Neural progenitor cell (in vitro differentiated cells): ENCODE measurements around the gene IFRD2. TPM values are rescaled to one million over a fixed set of nuclear protein-coding genes. Genes with fewer than 3 reads are reported as not detected.
"Not testable (repeated sequence)": the region's sequence is repeated elsewhere in the genome, so short reads cannot be mapped to it uniquely, and the experiment has no call there.

Experiments
- DNase-seq: peaks from one replicate; pipeline ENCODE4 v3.0.0-alpha.2; 2016; ENCODE audit warnings: low spot score
- H2AFZ ChIP-seq: fragments of 200-600 bp; sonication (generic); replicated peaks from 2 replicates; pipeline ENCODE4 v1.6.1; 2016; ENCODE audit warnings: antibody characterized with exemption
- H3F3A ChIP-seq: fragments of 200-600 bp; sonication (generic); 2 replicates; pipeline ENCODE4 v1.6.1; 2016; ENCODE audit warnings: antibody characterized with exemption, low read depth
- H3K27ac ChIP-seq: fragments of 200-600 bp; sonication (generic); 2 replicates; pipeline ENCODE4 v1.5.1; 2016; ENCODE audit warnings: mild to moderate bottlenecking
- H3K27me3 ChIP-seq: fragments of 200-600 bp; sonication (generic); 2 replicates; pipeline ENCODE4 v1.6.1; 2016; ENCODE audit warnings: mild to moderate bottlenecking, moderate library complexity
- H3K36me3 ChIP-seq: fragments of 200-600 bp; sonication (generic); 2 replicates; pipeline ENCODE4 v1.5.1; 2016
- H3K4me1 ChIP-seq: fragments of 200-600 bp; sonication (generic); 2 replicates; pipeline ENCODE4 v1.6.1; 2016; ENCODE audit warnings: mixed run types
- H3K4me2 ChIP-seq: fragments of 200-600 bp; sonication (generic); 2 replicates; pipeline ENCODE4 v1.6.1; 2016
- H3K4me3 ChIP-seq: fragments of 200-600 bp; sonication (generic); 2 replicates; pipeline ENCODE4 v1.5.1; 2016
- H3K79me2 ChIP-seq: fragments of 200-600 bp; sonication (generic); 2 replicates; pipeline ENCODE4 v1.6.1; 2016; ENCODE audit warnings: low read depth
- H3K9ac ChIP-seq: fragments of 200-600 bp; sonication (generic); 2 replicates; pipeline ENCODE4 v1.6.1; 2016
- H3K9me3 ChIP-seq: fragments of 200-600 bp; sonication (generic); 2 replicates; pipeline ENCODE4 v1.5.1; 2016; ENCODE audit warnings: low read depth
- H4K20me1 ChIP-seq: fragments of 200-600 bp; sonication (generic); 2 replicates; pipeline ENCODE4 v1.6.1; 2016; ENCODE audit warnings: low read depth
- H3K27ac Mint-ChIP-seq: 3 replicates; pipeline ENCODE4 v1.8.0; 2021; ENCODE audit warnings: mixed read lengths
- H3K27me3 Mint-ChIP-seq: 2 replicates; pipeline ENCODE4 v1.8.0; 2022; ENCODE audit warnings: low read depth, mild to moderate bottlenecking, inconsistent platforms, moderate library complexity, mixed read lengths; ENCODE audit not compliant: insufficient read depth
- H3K36me3 Mint-ChIP-seq: 3 replicates; pipeline ENCODE4 v1.8.0; 2021; ENCODE audit warnings: mixed read lengths
- H3K4me1 Mint-ChIP-seq: 3 replicates; pipeline ENCODE4 v1.8.0; 2021; ENCODE audit warnings: mixed read lengths
- H3K4me3 Mint-ChIP-seq: 3 replicates; pipeline ENCODE4 v1.8.0; 2021; ENCODE audit warnings: mild to moderate bottlenecking, moderate library complexity, mixed read lengths
- H3K9me3 Mint-ChIP-seq: 3 replicates; pipeline ENCODE4 v1.8.0; 2020; ENCODE audit warnings: mixed read lengths
- EZH2 ChIP-seq: fragments of 200-600 bp; sonication (generic); IDR thresholded peaks from 2 replicates; pipeline ENCODE4 v1.6.1; 2017; ENCODE audit warnings: antibody characterized with exemption, mild to moderate bottlenecking, moderate library complexity
- EZH2phosphoT487 ChIP-seq: fragments of 200-600 bp; sonication (generic); IDR thresholded peaks from 2 replicates; pipeline ENCODE4 v1.6.1; 2017; ENCODE audit warnings: antibody characterized with exemption
- total RNA-seq: library from RNA; depleted of rRNA; stranded (reverse); fragments of >200 nt; gene quantifications from 2 replicates; pipeline ENCODE4 v1.2.3, GENCODE V29; 2015; ENCODE audit warnings: low replicate concordance
- TF ChIP-seq, protein P1 (sequence below): fragments of 200-600 bp; sonication (generic); IDR thresholded peaks from 2 replicates; pipeline ENCODE4 v1.5.1; 2017; ENCODE audit warnings: antibody characterized with exemption, mild to moderate bottlenecking

The IFRD2 gene
- total RNA-seq, 1 donor from 2014 or later = 26.4 TPM

DNA sequence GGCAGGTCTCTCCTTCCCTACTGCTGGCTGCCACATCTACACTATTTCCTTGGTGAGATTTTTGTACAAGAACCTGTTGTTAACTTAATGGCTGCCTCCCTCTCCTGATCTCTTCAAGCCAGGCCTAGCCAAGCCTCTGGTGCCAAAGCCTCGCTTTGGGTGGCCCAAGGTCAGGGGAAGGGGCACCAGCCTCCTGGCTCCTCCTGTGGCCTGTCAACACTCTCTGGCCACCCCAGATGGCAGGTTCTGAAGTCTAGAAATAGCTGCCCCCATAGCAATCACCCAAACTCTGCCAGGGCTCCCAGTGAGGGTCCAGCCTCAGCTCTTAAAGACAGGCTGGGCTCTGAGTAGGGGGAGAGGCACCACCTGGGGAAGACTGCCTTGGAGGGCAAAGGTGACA is 5.0 kb downstream of the IFRD2 start:
- Histone ChIP-seq H3K36me3 (no peaks in the 10 kb centered on the region), H2AFZ (no peak overlapping the region), H3K4me1 (peaks cover 8% of the 10 kb centered on the region), H3K27me3 (no peaks in the 10 kb centered on the region), H3K27ac (no peak overlapping the region), H3K9me3 (no peaks in the 10 kb centered on the region), H3F3A (peaks cover 4% of the 10 kb centered on the region), H3K4me2 (no peak overlapping the region), H4K20me1 (no peaks in the 10 kb centered on the region), H3K4me3 (no peak overlapping the region), H3K9ac (no peak overlapping the region), H3K79me2 (peaks cover 12% of the 10 kb centered on the region)
- Mint-ChIP-seq H3K27ac (no peak overlapping the region), H3K36me3 (peaks cover 2% of the 10 kb centered on the region), H3K4me3 (no peak overlapping the region), H3K27me3 (peaks cover 9% of the 10 kb centered on the region), H3K9me3 (no peaks in the 10 kb centered on the region), H3K4me1 (peaks cover 10% of the 10 kb centered on the region)
- TF ChIP-seq EZH2 = no peak
- TF ChIP-seq, protein P1, sequence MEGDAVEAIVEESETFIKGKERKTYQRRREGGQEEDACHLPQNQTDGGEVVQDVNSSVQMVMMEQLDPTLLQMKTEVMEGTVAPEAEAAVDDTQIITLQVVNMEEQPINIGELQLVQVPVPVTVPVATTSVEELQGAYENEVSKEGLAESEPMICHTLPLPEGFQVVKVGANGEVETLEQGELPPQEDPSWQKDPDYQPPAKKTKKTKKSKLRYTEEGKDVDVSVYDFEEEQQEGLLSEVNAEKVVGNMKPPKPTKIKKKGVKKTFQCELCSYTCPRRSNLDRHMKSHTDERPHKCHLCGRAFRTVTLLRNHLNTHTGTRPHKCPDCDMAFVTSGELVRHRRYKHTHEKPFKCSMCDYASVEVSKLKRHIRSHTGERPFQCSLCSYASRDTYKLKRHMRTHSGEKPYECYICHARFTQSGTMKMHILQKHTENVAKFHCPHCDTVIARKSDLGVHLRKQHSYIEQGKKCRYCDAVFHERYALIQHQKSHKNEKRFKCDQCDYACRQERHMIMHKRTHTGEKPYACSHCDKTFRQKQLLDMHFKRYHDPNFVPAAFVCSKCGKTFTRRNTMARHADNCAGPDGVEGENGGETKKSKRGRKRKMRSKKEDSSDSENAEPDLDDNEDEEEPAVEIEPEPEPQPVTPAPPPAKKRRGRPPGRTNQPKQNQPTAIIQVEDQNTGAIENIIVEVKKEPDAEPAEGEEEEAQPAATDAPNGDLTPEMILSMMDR = no peak
- no peak for TF ChIP-seq EZH2phosphoT487
- peak; percentile 1 for DNase-seq

DNA sequence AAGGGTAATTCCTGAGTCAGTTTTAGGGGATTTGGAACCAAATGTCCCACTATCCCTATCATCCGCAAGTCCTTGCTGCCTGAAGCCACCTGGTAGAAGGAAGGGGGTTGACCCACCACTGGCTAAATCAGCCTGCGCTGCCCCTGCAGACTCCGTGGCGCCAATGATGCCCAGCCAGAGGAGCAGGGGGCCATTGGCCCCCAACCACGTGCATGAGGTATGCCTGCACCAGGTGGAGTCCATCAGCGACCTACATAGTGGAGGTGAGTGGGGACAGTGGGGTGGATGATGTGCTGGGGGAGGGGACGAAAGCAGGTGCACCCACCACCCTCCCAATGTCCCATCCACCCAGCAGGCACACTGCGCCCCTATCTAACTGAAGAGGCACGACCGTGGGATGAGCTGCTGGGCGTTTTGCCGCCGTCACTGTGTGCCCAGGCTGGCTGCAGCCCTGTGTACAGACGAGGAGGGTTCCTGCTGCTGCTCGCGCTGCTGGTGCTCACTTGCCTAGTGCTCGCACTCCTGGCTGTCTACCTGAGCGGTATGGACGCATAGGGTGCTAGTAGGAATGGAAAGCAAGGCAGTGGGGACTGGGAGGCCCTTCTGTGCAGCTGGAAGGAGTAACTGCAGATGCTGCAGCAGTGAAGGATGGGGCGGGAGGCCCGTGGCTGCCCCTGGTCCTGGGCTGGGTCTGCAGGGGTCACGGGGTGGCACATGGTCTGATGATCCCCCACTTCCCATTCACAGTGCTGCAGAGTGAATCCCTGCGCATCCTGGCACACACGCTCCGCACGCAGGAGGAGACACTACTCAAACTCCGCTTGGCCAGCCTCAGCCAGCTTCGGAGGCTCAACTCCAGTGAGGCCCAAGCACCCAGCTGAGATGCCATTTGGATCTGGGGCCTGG is 5.7 kb downstream of the IFRD2 start:
- Histone ChIP-seq H3K9ac (no peak overlapping the region), H4K20me1 (no peaks in the 10 kb centered on the region), H3K4me2 (no peak overlapping the region), H3K4me3 (no peak overlapping the region), H2AFZ (no peak overlapping the region), H3K27me3 (no peaks in the 10 kb centered on the region), H3K36me3 (no peaks in the 10 kb centered on the region), H3K9me3 (no peaks in the 10 kb centered on the region), H3K4me1 (peaks cover 6% of the 10 kb centered on the region), H3K27ac (no peak overlapping the region), H3K79me2 (peaks cover 7% of the 10 kb centered on the region), H3F3A (peaks cover 4% of the 10 kb centered on the region)
- peaks cover 10% of the 10 kb centered on the region for H3K4me1 Mint-ChIP-seq
- no peak overlapping the region for H3K27ac Mint-ChIP-seq
- H3K9me3 Mint-ChIP-seq = no peaks in the 10 kb centered on the region
- peaks cover 2% of the 10 kb centered on the region for H3K36me3 Mint-ChIP-seq
- TF ChIP-seq EZH2phosphoT487 (no peak), EZH2 (no peak)
- TF ChIP-seq, protein P1 = no peak
- peaks cover 9% of the 10 kb centered on the region for H3K27me3 Mint-ChIP-seq
- no peak overlapping the region for H3K4me3 Mint-ChIP-seq
- DNase-seq = no peak

DNA sequence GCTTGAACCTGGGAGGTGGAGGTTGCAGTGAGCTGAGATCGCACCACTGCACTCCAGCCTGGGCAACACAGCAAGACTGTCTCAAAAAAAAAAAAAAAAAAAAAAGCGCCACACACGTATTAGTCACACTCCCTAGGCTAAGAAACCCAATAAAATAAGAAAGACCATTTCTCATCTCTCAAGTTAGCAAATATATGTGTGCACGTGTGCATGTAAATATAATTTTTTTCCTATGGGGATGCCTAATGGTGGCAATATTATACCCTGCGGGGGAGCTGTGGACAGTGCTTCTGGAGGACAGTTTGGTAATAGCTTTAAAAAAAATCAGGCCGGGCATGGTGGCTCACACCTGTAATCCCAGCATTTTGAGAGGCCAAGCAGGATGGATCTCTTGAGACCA is 8.1 kb downstream of the IFRD2 start:
- H3K4me1 Mint-ChIP-seq, H3K4me3 Mint-ChIP-seq, H3K36me3 Mint-ChIP-seq, H3K27ac Mint-ChIP-seq, H3K4me3 ChIP-seq, H3K79me2 ChIP-seq, H3K4me2 ChIP-seq, H3K36me3 ChIP-seq, H2AFZ ChIP-seq, H3K27me3 ChIP-seq, H3K9me3 ChIP-seq, H3K27me3 Mint-ChIP-seq, DNase-seq, H3K9me3 Mint-ChIP-seq, H3K27ac ChIP-seq, H3K9ac ChIP-seq, H4K20me1 ChIP-seq, H3K4me1 ChIP-seq, H3F3A ChIP-seq: not testable (repeated sequence)
